GM12892 (cell line): ENCODE results near the gene PLAC1.

ENCODE experiments used
- DNase-seq: peaks from one replicate; pipeline ENCODE4 v3.0.0; 2011; ENCODE audit not compliant: insufficient read length
- FAIRE-seq: peaks from 2 replicates; lab custom pipeline; 2011; peaks lifted over from hg19 to GRCh38; lab: Jason Lieb, UNC
- POLR2A ChIP-seq: IDR thresholded peaks from 2 replicates; pipeline ENCODE4 v1.6.1; 2011; ENCODE audit warnings: low read depth, low read length, control low read depth
- POLR2AphosphoS5 ChIP-seq: IDR thresholded peaks from 2 replicates; pipeline ENCODE4 v1.6.1; 2011; ENCODE audit warnings: low read depth, low read length, control low read depth
- TAF1 ChIP-seq: IDR thresholded peaks from 2 replicates; pipeline ENCODE4 v1.6.1; 2011; ENCODE audit warnings: low read depth, mild to moderate bottlenecking, control low read depth, low read length, borderline replicate concordance

Gene PLAC1

DNA sequence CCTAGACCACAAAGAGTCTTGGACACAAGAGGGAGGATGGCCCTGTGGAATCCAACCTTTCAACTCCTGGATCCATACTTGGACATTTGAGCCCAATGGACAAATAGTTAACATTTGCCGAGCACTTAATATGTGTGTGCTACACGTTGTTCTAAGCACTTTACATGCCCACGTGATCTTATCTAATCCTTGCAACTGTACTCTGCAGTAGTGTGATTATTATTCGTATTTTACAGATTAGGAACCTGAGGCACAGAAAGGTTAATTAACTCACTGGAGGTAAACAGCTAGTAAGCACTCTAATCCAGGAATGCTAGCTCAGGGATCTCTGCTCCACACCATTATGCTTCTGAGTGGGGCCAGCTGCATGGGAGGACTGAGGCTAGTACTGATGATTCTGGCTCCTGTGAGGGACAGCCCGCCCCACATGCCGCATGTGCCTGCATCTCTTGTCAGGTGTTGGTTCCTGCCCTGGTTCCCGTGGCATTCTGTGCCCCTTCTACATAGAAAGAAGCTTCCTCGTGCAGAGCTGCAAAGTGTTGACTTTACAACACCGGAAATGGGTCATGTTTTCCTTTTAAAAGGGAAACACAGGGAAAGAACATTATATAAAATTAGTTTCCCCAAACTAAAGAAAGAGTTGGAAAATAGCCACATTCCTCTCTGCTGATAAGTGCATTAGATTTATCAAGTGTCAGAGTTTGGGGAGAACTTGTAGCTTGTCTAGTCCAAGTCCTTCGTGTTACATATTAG is 34.8 kb downstream of the PLAC1 start:
- TF ChIP-seq TAF1 (no peak), POLR2A (no peak), POLR2AphosphoS5 (no peak)
- no peak for DNase-seq
- no peak for FAIRE-seq

DNA sequence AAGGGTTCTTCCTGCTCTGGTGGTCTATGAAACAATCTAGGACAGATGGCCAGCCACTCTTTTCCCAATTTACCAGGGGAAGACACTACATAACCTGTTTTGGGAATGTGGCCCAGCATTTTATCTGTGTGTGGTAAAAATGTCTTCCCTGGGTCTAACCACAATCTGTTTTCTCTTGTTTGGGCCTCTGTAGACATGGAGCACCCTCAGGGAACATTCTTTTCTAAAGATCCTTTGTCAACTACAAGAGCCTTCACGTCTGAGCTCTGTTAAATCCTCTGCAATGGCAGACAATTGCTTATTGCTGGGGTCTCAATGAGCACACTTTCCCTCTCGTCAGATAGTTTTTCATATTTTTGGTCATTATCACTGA is 35.5 kb downstream of the PLAC1 start:
- FAIRE-seq = no peak

DNA sequence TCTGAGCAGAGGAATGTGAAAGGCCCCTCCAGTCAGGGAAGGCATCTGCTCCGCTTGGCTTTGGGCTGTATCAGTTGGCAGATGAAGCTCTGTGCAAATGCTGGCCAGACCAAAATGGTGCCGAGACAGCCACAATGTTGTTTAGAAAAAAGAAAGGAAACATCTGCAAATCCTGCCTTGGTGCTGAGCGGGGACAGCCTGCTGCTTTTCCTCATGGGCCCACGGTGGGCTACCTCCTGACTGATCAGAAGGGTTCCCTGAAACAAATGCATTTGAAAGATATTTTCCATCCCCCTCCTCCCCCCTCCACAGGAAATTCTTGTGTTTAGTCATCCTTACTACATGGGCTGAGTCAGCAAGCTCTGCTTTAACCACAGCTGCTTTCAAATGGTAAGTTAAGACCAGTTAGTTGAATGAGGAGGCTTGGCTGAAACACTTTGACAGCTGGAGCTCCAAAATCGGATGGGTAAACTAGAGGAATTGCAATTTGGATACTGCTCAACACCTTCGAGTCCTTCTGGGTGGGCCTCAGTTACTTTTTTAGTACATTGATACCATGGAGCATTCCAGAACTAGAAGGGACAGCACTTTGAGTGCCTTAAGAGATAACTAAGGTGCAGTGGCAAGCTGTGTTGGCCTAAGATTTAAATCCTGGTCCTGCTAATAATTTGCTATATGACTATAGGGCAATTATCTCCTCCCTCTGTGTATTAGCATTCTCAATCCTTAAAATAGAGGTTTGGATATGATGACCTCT is 36.0 kb downstream of the PLAC1 start:
- no peak for TF ChIP-seq TAF1
- TF ChIP-seq POLR2A = no peak
- no peak for TF ChIP-seq POLR2AphosphoS5
- DNase-seq (peak; percentile 19), FAIRE-seq (peak; percentile 70)

More for the DNA sequence above, 35.5 kb downstream of the PLAC1 start:
- TF ChIP-seq POLR2A (no peak), POLR2AphosphoS5 (no peak), TAF1 (no peak)
- DNase-seq = no peak

GRCh38 chrX:134619838-134620237 is 38.4 kb downstream of the PLAC1 start:
- FAIRE-seq = no peak
- TF ChIP-seq TAF1 (no peak), POLR2AphosphoS5 (no peak), POLR2A (no peak)
- no peak for DNase-seq

- TF ChIP-seq POLR2A (no peak), POLR2AphosphoS5 (no peak)
- FAIRE-seq = no peak
- no peak for DNase-seq
Measured at GRCh38 chrX:134613396-134613795, 44.9 kb downstream of the PLAC1 start.

DNA sequence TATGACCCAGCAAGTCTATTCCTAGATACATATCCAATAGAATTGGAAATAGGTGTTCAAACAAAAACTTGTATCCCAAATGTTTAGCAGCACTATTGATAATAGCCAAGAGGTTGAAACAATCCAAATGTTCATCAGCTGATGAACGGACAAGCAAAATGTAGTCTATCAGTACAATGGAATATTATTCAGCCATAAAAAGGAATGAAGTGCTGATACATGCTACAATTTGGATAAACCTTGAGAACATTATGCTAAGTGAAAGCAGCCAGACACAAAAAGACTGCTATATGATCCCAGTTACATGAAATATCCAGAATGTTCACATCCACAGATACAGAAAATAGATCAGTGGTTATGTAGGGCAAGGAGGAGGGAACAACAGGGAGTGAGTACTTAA is 50.1 kb downstream of the PLAC1 start:
- TF ChIP-seq POLR2AphosphoS5 (no peak), POLR2A (no peak), TAF1 (no peak)
- no peak for DNase-seq
- FAIRE-seq = no peak

DNA sequence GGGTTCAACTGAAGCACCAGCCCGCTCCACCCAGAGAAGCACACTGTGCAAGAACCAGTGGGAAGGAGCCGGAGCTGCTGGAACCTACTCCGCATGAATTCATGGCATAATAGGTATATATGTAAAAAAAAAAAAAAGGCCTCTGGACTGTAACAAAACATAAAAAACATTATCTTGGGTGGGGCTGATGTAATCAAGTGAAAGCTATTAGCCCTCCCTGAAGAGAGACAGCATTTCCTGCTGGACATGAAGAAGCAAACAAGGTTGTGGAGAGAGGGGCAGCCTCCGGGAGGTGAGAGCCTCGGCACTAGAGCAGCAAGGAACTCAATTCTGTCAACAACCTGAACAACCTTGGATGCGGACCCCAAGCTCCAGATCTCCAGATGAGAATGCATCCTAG is 50.7 kb downstream of the PLAC1 start:
- DNase-seq (no peak), FAIRE-seq (no peak)
- TF ChIP-seq POLR2AphosphoS5 (no peak), POLR2A (no peak), TAF1 (no peak)

DNA sequence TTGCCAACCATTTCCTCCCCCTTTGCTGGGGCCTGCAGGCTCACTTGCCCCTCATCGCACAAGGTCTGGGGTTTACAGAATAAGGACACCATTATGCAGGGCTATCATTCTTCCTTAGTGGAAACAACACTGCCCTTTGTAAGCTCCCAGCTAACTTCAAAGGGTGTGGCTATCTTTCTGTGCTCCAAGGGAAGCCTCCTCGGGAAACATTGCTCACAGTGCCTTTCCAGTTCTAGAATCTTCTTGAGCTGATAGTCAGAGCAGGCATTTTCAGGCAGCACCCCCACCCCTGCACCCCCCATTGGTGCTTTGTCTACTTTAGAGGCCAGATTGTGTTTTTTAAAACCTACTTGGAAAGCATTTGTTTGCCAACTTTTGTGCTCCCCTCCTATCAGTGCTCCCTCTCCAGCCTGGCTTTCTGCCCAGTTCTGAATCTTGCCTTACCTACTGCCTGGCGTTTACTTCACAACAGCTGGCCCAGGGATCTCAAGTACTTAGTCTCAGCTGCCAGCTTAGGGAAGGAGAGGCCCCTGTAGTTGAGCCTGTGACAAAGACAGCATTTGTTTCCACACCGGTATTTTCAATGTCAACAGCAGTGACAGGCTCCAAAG is 53.5 kb downstream of the PLAC1 start:
- TF ChIP-seq POLR2A (no peak), TAF1 (no peak), POLR2AphosphoS5 (no peak)
- DNase-seq (no peak), FAIRE-seq (no peak)

GRCh38 chrX:134603806-134604700 is 54.2 kb downstream of the PLAC1 start:
- TF ChIP-seq POLR2AphosphoS5 = no peak
- no peak for TF ChIP-seq POLR2A
- no peak for TF ChIP-seq TAF1
- FAIRE-seq (no peak), DNase-seq (no peak)

- DNase-seq (no peak), FAIRE-seq (no peak)
- TF ChIP-seq POLR2A = no peak
- no peak for TF ChIP-seq TAF1
- TF ChIP-seq POLR2AphosphoS5 = no peak
Measured at GRCh38 chrX:134602410-134602809, 55.9 kb downstream of the PLAC1 start.

GRCh38 chrX:134601240-134601765 is 57.0 kb downstream of the PLAC1 start:
- FAIRE-seq (no peak), DNase-seq (no peak)
- TF ChIP-seq TAF1 (no peak), POLR2A (no peak), POLR2AphosphoS5 (no peak)
